ENCODE data around the gene SERPING1.

- no peak for TF ChIP-seq CTCF (IDR thresholded peaks at IDR 0.05)
- no peak for TF ChIP-seq POLR2A (IDR thresholded peaks at IDR 0.05)
Measured at GRCh38 chr11:57648801-57649735, 51.6 kb downstream of the SERPING1 start.

Measured in uterus (tissue), 2 donors.